Lower lobe of right lung (tissue), 2 donors: ENCODE results near the gene PNRC2. TPM values are rescaled to one million over a fixed set of nuclear protein-coding genes. Genes with fewer than 3 reads are reported as not detected.
A peak's percentile ranks its signal among the peaks of the same experiment; 100 is the strongest.

Experiments used
- ATAC-seq, 2 donors: fragments of 200-7000 bp; cut with Tn5 transposase; one replicate each; pipeline ENCODE4 v1.9.1; 2020 to 2022; ENCODE audit warnings: mild to moderate bottlenecking in 2 of 2, moderate library complexity in 2 of 2
- DNase-seq: peaks from one replicate; pipeline ENCODE4 v3.0.0-alpha.2; 2020
- H3K27ac ChIP-seq: fragments of 200-600 bp; one replicate; pipeline ENCODE4 v1.8.0; 2022
- H3K27me3 ChIP-seq: fragments of 200-600 bp; one replicate; pipeline ENCODE4 v1.8.0; 2022; ENCODE audit warnings: low read depth
- H3K36me3 ChIP-seq: fragments of 200-600 bp; one replicate; pipeline ENCODE4 v1.8.0; 2022; ENCODE audit warnings: mild to moderate bottlenecking
- H3K4me1 ChIP-seq: fragments of 200-600 bp; one replicate; pipeline ENCODE4 v1.8.0; 2022
- H3K4me3 ChIP-seq: fragments of 200-600 bp; one replicate; pipeline ENCODE4 v1.8.0; 2022; ENCODE audit warnings: mild to moderate bottlenecking
- H3K9me3 ChIP-seq: fragments of 200-600 bp; one replicate; pipeline ENCODE4 v1.8.0; 2022
- intact Hi-C: fragments of 100-400 bp; cut with DNase I; formaldehyde crosslinking; loops from one replicate; pipeline ENCODE4 v1.11.0; 2022
- total RNA-seq: library from RNA; stranded (reverse); fragmentation: NEBNext Ultra II Directional; extraction: Animal tissue kit (Norgen Biotek cat#: 25700); gene quantifications from one replicate; pipeline ENCODE4 v1.2.1, GENCODE V29; 2021
- TF ChIP-seq, protein P1 (sequence below): fragments of 200-600 bp; IDR thresholded peaks from one replicate; pipeline ENCODE4 v1.8.0; 2022; ENCODE audit warnings: antibody characterized with exemption, mild to moderate bottlenecking
- donor health status: DM: no; HTN: yes; CAD: no; lungs with severe emphysema.

The PNRC2 gene
- total RNA-seq, 1 donor from 2014 or later = 111 TPM

DNA sequence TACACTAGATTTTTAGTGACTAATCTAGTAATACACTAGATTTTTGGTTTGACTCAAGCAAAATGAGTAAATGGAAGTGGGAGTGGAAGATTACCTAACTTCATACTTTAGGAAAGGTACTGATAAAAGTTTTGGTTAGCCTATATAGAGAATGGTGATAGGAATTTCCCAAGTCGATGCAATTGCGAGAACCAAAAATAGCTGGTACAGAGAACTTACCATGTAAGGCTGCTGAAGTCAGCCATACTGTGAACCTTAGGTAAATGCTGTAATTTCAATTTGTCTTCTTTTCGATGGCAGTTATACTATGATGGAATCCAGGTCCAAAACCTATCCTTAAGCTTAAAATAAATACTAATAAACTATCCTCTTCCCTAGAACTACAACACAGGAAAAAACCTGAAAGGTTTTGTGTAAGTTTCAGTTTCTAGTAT is 4.6 kb downstream of the PNRC2 start:
- ATAC-seq = no peak
- H3K4me3 ChIP-seq = no peak overlapping the region
- peaks cover 56% of the 10 kb centered on the region for H3K36me3 ChIP-seq
- TF ChIP-seq, protein P1, sequence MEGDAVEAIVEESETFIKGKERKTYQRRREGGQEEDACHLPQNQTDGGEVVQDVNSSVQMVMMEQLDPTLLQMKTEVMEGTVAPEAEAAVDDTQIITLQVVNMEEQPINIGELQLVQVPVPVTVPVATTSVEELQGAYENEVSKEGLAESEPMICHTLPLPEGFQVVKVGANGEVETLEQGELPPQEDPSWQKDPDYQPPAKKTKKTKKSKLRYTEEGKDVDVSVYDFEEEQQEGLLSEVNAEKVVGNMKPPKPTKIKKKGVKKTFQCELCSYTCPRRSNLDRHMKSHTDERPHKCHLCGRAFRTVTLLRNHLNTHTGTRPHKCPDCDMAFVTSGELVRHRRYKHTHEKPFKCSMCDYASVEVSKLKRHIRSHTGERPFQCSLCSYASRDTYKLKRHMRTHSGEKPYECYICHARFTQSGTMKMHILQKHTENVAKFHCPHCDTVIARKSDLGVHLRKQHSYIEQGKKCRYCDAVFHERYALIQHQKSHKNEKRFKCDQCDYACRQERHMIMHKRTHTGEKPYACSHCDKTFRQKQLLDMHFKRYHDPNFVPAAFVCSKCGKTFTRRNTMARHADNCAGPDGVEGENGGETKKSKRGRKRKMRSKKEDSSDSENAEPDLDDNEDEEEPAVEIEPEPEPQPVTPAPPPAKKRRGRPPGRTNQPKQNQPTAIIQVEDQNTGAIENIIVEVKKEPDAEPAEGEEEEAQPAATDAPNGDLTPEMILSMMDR = no peak
- no peaks in the 10 kb centered on the region for H3K9me3 ChIP-seq
- DNase-seq = no peak
- peak overlapping the region; percentile 38 for H3K27ac ChIP-seq
- intact Hi-C loops = no loop called here
- no peaks in the 10 kb centered on the region for H3K27me3 ChIP-seq
- peaks cover 39% of the 10 kb centered on the region for H3K4me1 ChIP-seq

DNA sequence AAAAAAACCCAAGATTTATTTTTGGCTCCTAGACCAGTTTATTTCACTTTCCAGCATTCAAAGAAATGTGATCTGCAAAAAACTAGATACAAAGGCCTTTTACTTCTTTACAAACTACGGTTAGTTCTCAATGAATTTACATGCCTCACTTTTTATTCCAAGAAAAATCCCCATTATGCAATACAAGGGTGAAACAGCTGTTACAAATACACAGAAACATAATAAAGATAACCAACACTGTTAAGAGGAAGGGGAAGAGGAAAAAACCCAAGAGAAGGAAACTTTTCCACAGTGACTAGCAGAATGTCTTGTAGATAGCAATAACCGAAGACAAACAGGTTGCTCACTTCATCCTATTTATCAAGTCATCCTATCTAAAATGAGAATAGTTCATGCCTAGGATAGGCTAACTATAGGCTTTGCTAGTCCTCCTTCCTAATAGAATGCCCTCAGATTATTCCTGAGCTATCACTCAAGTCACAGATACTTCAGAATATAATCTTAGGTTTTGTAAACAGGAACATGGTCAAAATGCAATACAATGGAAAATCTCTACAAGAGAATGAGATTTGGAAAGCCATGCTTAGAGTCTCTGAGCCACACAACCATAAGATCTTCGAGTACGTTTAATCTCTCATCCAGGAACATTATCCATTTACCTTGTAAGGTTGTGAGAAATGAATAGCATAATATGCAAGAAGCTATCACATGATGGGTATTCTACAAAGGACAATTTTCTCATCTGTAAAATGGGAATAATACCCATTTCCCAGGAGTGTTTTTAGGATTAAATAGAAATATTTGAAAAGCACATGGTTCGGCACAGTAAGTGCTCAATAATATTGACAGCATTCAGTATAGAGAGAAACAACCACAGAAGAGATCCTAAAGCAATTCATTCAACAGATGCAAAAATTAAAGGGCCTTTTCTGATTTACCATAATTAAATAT is 5.4 kb downstream of the PNRC2 start:
- TF ChIP-seq, protein P1 = no peak
- H3K27ac ChIP-seq = peak overlapping the region; percentile 38
- intact Hi-C loops = no loop called here
- peaks cover 63% of the 10 kb centered on the region for H3K36me3 ChIP-seq
- no peak overlapping the region for H3K4me3 ChIP-seq
- no peaks in the 10 kb centered on the region for H3K27me3 ChIP-seq
- H3K9me3 ChIP-seq = no peaks in the 10 kb centered on the region
- peaks cover 39% of the 10 kb centered on the region for H3K4me1 ChIP-seq
- peak in 1 of 2 donors; percentile 22 for ATAC-seq
- DNase-seq = no peak

DNA sequence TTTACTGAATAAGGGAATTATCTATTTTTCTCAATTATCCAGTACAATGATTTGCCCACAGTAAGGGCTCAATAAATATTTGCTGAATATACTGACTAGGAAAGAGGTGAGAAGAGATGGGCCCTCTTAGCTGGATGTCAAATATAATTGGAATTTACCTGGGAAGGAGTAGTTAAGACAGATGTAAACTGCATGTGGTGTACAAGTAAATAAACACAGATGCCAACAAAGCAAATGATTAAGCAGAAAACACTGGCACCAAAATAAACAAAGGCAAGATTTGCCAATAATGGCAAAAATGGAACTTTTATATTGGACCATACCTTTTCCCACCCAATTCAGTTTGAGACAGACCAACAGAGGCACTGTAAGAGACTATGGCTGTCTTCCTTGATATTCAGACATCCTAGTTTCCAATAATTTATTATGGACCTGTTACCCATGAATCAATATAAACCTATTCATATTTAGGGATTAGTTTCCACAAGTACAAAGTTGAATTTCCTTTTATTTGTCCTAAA is 7.4 kb downstream of the PNRC2 start:
- Histone ChIP-seq H3K27me3 (no peaks in the 10 kb centered on the region), H3K27ac (no peak overlapping the region), H3K36me3 (peaks cover 75% of the 10 kb centered on the region), H3K4me3 (no peak overlapping the region), H3K9me3 (no peaks in the 10 kb centered on the region), H3K4me1 (peaks cover 28% of the 10 kb centered on the region)
- DNase-seq (no peak), ATAC-seq (no peak)
- intact Hi-C loops = no loop called here
- TF ChIP-seq, protein P1 = no peak

DNA sequence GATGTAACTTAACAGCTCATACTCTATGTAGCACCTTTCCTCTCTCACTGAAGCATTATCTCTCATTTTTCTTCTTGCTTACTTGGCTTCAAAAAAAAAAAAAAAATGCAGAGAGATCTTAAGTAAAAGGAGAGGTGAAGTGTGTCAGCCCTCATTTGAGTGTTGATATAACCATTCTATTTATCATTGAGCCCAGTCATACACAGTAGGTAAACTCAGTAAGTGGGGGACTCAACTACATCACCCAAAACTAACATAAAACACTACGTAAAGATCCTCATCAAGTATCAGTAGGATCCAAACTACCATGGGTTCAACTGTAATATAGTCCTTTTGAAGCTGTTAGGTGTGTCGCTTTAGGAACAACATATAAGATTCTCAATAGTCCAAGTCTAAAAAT is 8.2 kb downstream of the PNRC2 start:
- Histone ChIP-seq H3K36me3 (peaks cover 78% of the 10 kb centered on the region), H3K9me3 (no peaks in the 10 kb centered on the region), H3K27me3 (no peaks in the 10 kb centered on the region), H3K4me1 (peaks cover 24% of the 10 kb centered on the region), H3K27ac (no peak overlapping the region), H3K4me3 (no peak overlapping the region)
- DNase-seq = no peak
- ATAC-seq = peak in 1 of 2 donors; percentile 71
- intact Hi-C loops = no loop called here
- TF ChIP-seq, protein P1 = no peak

DNA sequence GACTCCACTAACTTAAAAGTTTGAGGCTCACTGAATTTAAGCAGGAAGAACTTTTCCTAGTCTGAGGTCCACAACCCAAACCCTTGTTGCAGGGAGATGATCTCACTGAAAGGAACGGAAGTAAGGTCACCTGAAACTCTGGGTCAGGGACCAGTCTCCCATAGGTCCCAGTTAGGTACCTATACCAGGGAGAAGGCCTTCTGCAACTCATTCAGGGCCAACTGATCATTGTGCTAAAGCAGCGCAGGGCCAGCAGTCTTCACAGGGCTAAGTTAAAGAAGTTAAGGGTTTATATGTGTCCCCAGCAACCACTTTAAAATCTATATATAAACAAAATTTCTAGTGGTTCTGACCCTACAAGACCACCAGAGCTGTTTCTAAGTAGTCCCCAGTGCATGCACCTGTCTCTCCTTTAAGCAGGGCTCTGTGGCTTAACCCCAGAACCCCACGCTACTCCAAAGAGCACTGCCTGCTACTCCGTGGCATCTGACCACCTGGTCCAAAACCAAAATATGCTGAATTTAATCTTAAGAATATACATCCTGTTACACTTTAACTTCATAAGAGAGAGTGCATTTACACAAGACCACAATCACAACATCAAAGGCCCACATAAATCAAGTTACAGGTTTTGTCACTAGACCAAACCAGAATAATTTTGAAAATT is 17.7 kb downstream of the PNRC2 start:
- Histone ChIP-seq H3K27me3 (no peaks in the 10 kb centered on the region), H3K4me1 (peaks cover 66% of the 10 kb centered on the region), H3K9me3 (no peaks in the 10 kb centered on the region), H3K36me3 (peaks cover 43% of the 10 kb centered on the region), H3K4me3 (peak overlapping the region; percentile 7), H3K27ac (no peak overlapping the region)
- DNase-seq (no peak), ATAC-seq (no peak)
- intact Hi-C loops = no loop called here
- TF ChIP-seq, protein P1 = no peak
